Activated CD8-positive, alpha-beta memory T cell treated with anti-CD3 and anti-CD28 coated beads, Interleukin-2, amount 50 U/mL, for 1 hour (primary cell): Measurements from ENCODE around the gene NEGR1.

Source experiments
- DNase-seq: peaks from one replicate; pipeline ENCODE4 v3.0.0-alpha.2; 2020; ENCODE audit errors: extremely low read depth

NEGR1 gene

GRCh38 chr1:71565262-71565661 lies 717.1 kb downstream of the NEGR1 start:
- no peak for DNase-seq

GRCh38 chr1:71562298-71562697 lies 720.0 kb downstream of the NEGR1 start:
- DNase-seq: no peak

- DNase-seq: no peak
Observed at GRCh38 chr1:71561729-71562128, 720.6 kb downstream of the NEGR1 start.

GRCh38 chr1:71561206-71561605 lies 721.1 kb downstream of the NEGR1 start:
- DNase-seq: no peak

GRCh38 chr1:71559880-71560279 lies 722.5 kb downstream of the NEGR1 start:
- no peak for DNase-seq

GRCh38 chr1:71557138-71557537 lies 725.2 kb downstream of the NEGR1 start:
- no peak for DNase-seq

- DNase-seq: no peak
Observed at GRCh38 chr1:71548398-71548890, 733.9 kb downstream of the NEGR1 start.

- DNase-seq: no peak
Observed at GRCh38 chr1:71542155-71542554, 740.2 kb downstream of the NEGR1 start.

GRCh38 chr1:71533950-71534349 lies 748.4 kb downstream of the NEGR1 start:
- no peak for DNase-seq

GRCh38 chr1:71532343-71532742 lies 750.0 kb downstream of the NEGR1 start:
- no peak for DNase-seq

GRCh38 chr1:71526824-71527223 lies 755.5 kb downstream of the NEGR1 start:
- no peak for DNase-seq

GRCh38 chr1:71522721-71523120 lies 759.6 kb downstream of the NEGR1 start:
- no peak for DNase-seq

GRCh38 chr1:71521655-71522264 lies 760.6 kb downstream of the NEGR1 start:
- DNase-seq: no peak

GRCh38 chr1:71511505-71511904 lies 770.8 kb downstream of the NEGR1 start:
- no peak for DNase-seq

- no peak for DNase-seq
Observed at GRCh38 chr1:71510725-71511124, 771.6 kb downstream of the NEGR1 start.

- DNase-seq: no peak
Observed at GRCh38 chr1:71509051-71509595, 773.2 kb downstream of the NEGR1 start.

GRCh38 chr1:71502006-71502405 lies 780.3 kb downstream of the NEGR1 start:
- DNase-seq: no peak

- no peak for DNase-seq
Observed at GRCh38 chr1:71498542-71498941, 783.8 kb downstream of the NEGR1 start.

GRCh38 chr1:71494163-71494562 lies 788.2 kb downstream of the NEGR1 start:
- no peak for DNase-seq

- no peak for DNase-seq
Observed at GRCh38 chr1:71492298-71493041, 789.9 kb downstream of the NEGR1 start.

- no peak for DNase-seq
Observed at GRCh38 chr1:71490432-71490831, 791.9 kb downstream of the NEGR1 start.

GRCh38 chr1:71488555-71489252 lies 793.6 kb downstream of the NEGR1 start:
- no peak for DNase-seq

GRCh38 chr1:71473331-71473730 lies 809.0 kb downstream of the NEGR1 start:
- no peak for DNase-seq
